ENCODE results near the gene RAP2B. TPM values are rescaled to one million over a fixed set of nuclear protein-coding genes. Genes with fewer than 3 reads are reported as not detected.

RAP2B gene
- total RNA-seq, 2 experiments from 2014 or later: 12.7 to 13.0 TPM

- CTCF ChIA-PET: no interaction called here
- Mint-ChIP-seq H3K9me3 (no peaks in the 10 kb centered on the region), H3K27ac (no peak overlapping the region), H3K36me3 (no peaks in the 10 kb centered on the region), H3K4me3 (no peak overlapping the region), H3K27me3 (no peaks in the 10 kb centered on the region), H3K4me1 (ENCODE audit: low read depth) (peaks cover 45% of the 10 kb centered on the region)
- POLR2A ChIA-PET: no interaction called here
- DNase-seq: no peak
- intact Hi-C loops (cut with micrococcal nuclease): no loop called here
Observed at GRCh38 chr3:153215966-153216365, 53.9 kb downstream of the RAP2B start.

- CTCF ChIA-PET: interaction anchor here (0.7 kb wide), 1 partner anchor 171 kb away, joined by 3 read pairs; no protein-coding TSS in a partner anchor
- no peaks in the 10 kb centered on the region for H3K9me3 Mint-ChIP-seq
- H3K4me3 Mint-ChIP-seq: no peak overlapping the region
- intact Hi-C loops (cut with micrococcal nuclease): no loop called here
- DNase-seq: no peak
- POLR2A ChIA-PET: no interaction called here
- peaks cover 52% of the 10 kb centered on the region for H3K4me1 Mint-ChIP-seq (ENCODE audit: low read depth)
- H3K27me3 Mint-ChIP-seq: no peaks in the 10 kb centered on the region
- no peaks in the 10 kb centered on the region for H3K36me3 Mint-ChIP-seq
- no peak overlapping the region for H3K27ac Mint-ChIP-seq
Observed at GRCh38 chr3:153216928-153217327, 54.9 kb downstream of the RAP2B start.

DNA sequence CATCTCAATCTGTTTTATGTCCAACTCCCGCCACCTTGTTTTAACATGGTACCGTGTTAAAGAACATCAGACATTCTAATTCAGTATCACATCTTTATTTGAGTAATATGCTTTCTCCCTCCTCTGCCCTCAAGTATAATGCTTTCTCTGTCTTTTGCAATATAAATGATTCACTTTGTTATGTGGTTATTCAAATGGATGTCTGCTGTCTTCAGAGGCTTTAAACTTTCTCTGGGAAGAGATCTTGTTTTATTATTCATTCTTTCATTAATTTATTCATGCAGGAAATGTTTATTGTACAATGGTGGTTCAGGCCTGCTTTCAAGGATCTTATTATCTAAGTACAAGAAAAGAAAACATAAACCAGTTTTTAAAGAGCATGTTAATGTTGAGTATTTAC is 57.1 kb downstream of the RAP2B start:
- peaks cover 59% of the 10 kb centered on the region for H3K4me1 Mint-ChIP-seq (ENCODE audit: low read depth)
- no peaks in the 10 kb centered on the region for H3K27me3 Mint-ChIP-seq
- ChIA-PET CTCF (no interaction called here), POLR2A (no interaction called here)
- no peak overlapping the region for H3K4me3 Mint-ChIP-seq
- intact Hi-C loops (cut with micrococcal nuclease): no loop called here
- H3K36me3 Mint-ChIP-seq: no peaks in the 10 kb centered on the region
- no peak overlapping the region for H3K27ac Mint-ChIP-seq
- DNase-seq: no peak
- H3K9me3 Mint-ChIP-seq: no peaks in the 10 kb centered on the region

All from activated CD4-positive, alpha-beta memory T cell treated with anti-CD3 and anti-CD28 coated beads for 36 hours (primary cell).